Loucy (cell line): ENCODE measurements around the gene FAM237A.

Experiments used
- H2AFZ ChIP-seq: fragments of 200-600 bp; sonication (generic); 2 replicates; pipeline ENCODE4 v1.6.0; 2016; ENCODE audit warnings: antibody characterized with exemption, mild to moderate bottlenecking, low read length, moderate library complexity
- H3F3A ChIP-seq: fragments of 200-600 bp; 2 replicates; pipeline ENCODE4 v1.6.0; 2016; ENCODE audit warnings: antibody characterized with exemption, low read depth, mild to moderate bottlenecking
- H3K27me3 ChIP-seq: fragments of 200-600 bp; sonication (generic); 2 replicates; pipeline ENCODE4 v1.6.1; 2014; ENCODE audit warnings: low read length, mild to moderate bottlenecking; ENCODE audit not compliant: insufficient read depth, poor library complexity, severe bottlenecking
- H3K36me3 ChIP-seq: fragments of 200-600 bp; sonication (generic); 2 replicates; pipeline ENCODE4 v1.6.1; 2016; ENCODE audit warnings: low read length; ENCODE audit not compliant: insufficient read depth
- H3K4me1 ChIP-seq: fragments of 200-600 bp; sonication (generic); 2 replicates; pipeline ENCODE4 v1.5.1; 2014; ENCODE audit warnings: low read length, mild to moderate bottlenecking; ENCODE audit not compliant: insufficient read depth, poor library complexity, severe bottlenecking
- H3K4me2 ChIP-seq: fragments of 200-600 bp; sonication (generic); 2 replicates; pipeline ENCODE4 v1.6.0; 2014; ENCODE audit warnings: antibody characterized with exemption, low read length, low read depth, mild to moderate bottlenecking; ENCODE audit not compliant: poor library complexity, severe bottlenecking
- H3K4me3 ChIP-seq: fragments of 200-600 bp; sonication (generic); 2 replicates; pipeline ENCODE4 v1.5.1; 2014; ENCODE audit warnings: low read length, mild to moderate bottlenecking, mixed read lengths; ENCODE audit not compliant: poor library complexity, severe bottlenecking
- H3K79me2 ChIP-seq: fragments of 200-600 bp; sonication (generic); 2 replicates; pipeline ENCODE4 v1.6.1; 2014; ENCODE audit warnings: low read length; ENCODE audit not compliant: insufficient read depth
- H3K9ac ChIP-seq: fragments of 200-600 bp; sonication (generic); 2 replicates; pipeline ENCODE4 v1.6.0; 2014; ENCODE audit warnings: mild to moderate bottlenecking, low read depth, low read length, moderate library complexity; ENCODE audit not compliant: poor library complexity, severe bottlenecking
- H3K9me2 ChIP-seq: fragments of 200-600 bp; sonication (generic); replicated peaks from 2 replicates; pipeline ENCODE4 v1.6.1; 2016; ENCODE audit warnings: low read depth, low read length, mixed read lengths
- H3K9me3 ChIP-seq: fragments of 200-600 bp; sonication (generic); 2 replicates; pipeline ENCODE4 v1.6.1; 2014; ENCODE audit warnings: mild to moderate bottlenecking, antibody characterized with exemption, low read length, low read depth; ENCODE audit not compliant: insufficient read depth
- H4K20me1 ChIP-seq: fragments of 200-600 bp; sonication (generic); 2 replicates; pipeline ENCODE4 v1.6.0; 2014; ENCODE audit warnings: antibody characterized with exemption, low read length, mild to moderate bottlenecking; ENCODE audit not compliant: insufficient read depth, poor library complexity, severe bottlenecking
- EZH2phosphoT487 ChIP-seq: fragments of 200-600 bp; IDR thresholded peaks from 2 replicates; pipeline ENCODE4 v1.6.1; 2018; ENCODE audit warnings: antibody characterized with exemption, mild to moderate bottlenecking, moderate library complexity, borderline replicate concordance
- TF ChIP-seq, protein P1 (sequence below): fragments of 200-600 bp; sonication (generic); conservative IDR thresholded peaks from 2 replicates; pipeline ENCODE4 v1.5.1; 2014; ENCODE audit warnings: mild to moderate bottlenecking, antibody characterized with exemption, low read length

Gene FAM237A

GRCh38 chr2:206610451-206610850 is 31.8 kb upstream of the FAM237A start:
- no peaks in the 10 kb centered on the region for H4K20me1 ChIP-seq
- no peak overlapping the region for H3K4me3 ChIP-seq
- H3K4me2 ChIP-seq: no peak overlapping the region
- H3K9me3 ChIP-seq: no peaks in the 10 kb centered on the region
- H2AFZ ChIP-seq: peak overlapping the region; percentile 93; the same call in 1 of the 2 replicates
- no peak overlapping the region for H3K9ac ChIP-seq
- no peaks in the 10 kb centered on the region for H3K79me2 ChIP-seq
- H3K27me3 ChIP-seq: no peaks in the 10 kb centered on the region
- TF ChIP-seq EZH2phosphoT487: no peak
- TF ChIP-seq, protein P1, sequence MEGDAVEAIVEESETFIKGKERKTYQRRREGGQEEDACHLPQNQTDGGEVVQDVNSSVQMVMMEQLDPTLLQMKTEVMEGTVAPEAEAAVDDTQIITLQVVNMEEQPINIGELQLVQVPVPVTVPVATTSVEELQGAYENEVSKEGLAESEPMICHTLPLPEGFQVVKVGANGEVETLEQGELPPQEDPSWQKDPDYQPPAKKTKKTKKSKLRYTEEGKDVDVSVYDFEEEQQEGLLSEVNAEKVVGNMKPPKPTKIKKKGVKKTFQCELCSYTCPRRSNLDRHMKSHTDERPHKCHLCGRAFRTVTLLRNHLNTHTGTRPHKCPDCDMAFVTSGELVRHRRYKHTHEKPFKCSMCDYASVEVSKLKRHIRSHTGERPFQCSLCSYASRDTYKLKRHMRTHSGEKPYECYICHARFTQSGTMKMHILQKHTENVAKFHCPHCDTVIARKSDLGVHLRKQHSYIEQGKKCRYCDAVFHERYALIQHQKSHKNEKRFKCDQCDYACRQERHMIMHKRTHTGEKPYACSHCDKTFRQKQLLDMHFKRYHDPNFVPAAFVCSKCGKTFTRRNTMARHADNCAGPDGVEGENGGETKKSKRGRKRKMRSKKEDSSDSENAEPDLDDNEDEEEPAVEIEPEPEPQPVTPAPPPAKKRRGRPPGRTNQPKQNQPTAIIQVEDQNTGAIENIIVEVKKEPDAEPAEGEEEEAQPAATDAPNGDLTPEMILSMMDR: no peak
- no peaks in the 10 kb centered on the region for H3F3A ChIP-seq
- H3K4me1 ChIP-seq: peaks cover 11% of the 10 kb centered on the region
- no peaks in the 10 kb centered on the region for H3K9me2 ChIP-seq
- no peaks in the 10 kb centered on the region for H3K36me3 ChIP-seq

- Histone ChIP-seq H3F3A (no peaks in the 10 kb centered on the region), H3K9ac (no peak overlapping the region), H3K79me2 (no peaks in the 10 kb centered on the region), H3K9me3 (no peaks in the 10 kb centered on the region), H3K4me2 (no peak overlapping the region), H2AFZ (no peak overlapping the region), H3K36me3 (no peaks in the 10 kb centered on the region), H3K9me2 (no peaks in the 10 kb centered on the region), H3K27me3 (no peaks in the 10 kb centered on the region), H4K20me1 (no peaks in the 10 kb centered on the region), H3K4me1 (peaks cover 11% of the 10 kb centered on the region), H3K4me3 (no peak overlapping the region)
- TF ChIP-seq EZH2phosphoT487: no peak
- TF ChIP-seq, protein P1: no peak
These were observed 31.1 kb upstream of the FAM237A start for GRCh38 chr2:206611191-206611590.

DNA sequence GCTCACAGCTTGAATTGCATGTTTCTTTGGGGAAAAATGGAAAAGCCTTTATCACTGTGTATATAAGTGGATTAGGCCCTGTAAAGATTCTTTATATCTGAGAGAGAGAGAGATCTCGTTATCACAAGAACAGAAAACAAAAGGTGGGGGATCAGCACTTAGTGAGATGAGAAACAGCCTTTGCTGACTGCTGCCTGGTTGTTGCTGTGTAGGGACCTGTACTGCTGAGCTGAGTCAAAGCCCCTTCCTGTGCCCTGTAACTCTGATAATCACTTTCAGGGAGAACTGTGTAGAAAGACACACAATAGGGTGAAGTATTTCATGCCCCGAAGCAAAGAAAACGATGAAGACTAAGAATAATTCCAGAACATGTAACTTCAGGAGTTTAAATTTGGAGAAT is 30.6 kb upstream of the FAM237A start:
- TF ChIP-seq, protein P1: no peak
- H3K4me1 ChIP-seq: peaks cover 11% of the 10 kb centered on the region

More for the DNA sequence above, 30.6 kb upstream of the FAM237A start:
- no peaks in the 10 kb centered on the region for H3K27me3 ChIP-seq
- H3K9me2 ChIP-seq: no peaks in the 10 kb centered on the region
- H3K9ac ChIP-seq: no peak overlapping the region
- no peak overlapping the region for H3K4me2 ChIP-seq
- H3K9me3 ChIP-seq: no peaks in the 10 kb centered on the region
- no peaks in the 10 kb centered on the region for H3K79me2 ChIP-seq
- H4K20me1 ChIP-seq: no peaks in the 10 kb centered on the region
- no peak overlapping the region for H2AFZ ChIP-seq
- H3F3A ChIP-seq: no peaks in the 10 kb centered on the region
- no peak overlapping the region for H3K4me3 ChIP-seq
- H3K36me3 ChIP-seq: no peaks in the 10 kb centered on the region
